Hematopoietic multipotent progenitor cell treated with erythropoietin and hydrocortisone succinate and interleukin-3 and kit ligand, for 17 days (in vitro differentiated cells): ENCODE data around the gene MAST4.

Experiments used
- DNase-seq: peaks from one replicate; pipeline ENCODE4 v3.0.0-alpha.2; 2015; ENCODE audit warnings: low spot score

The MAST4 gene

GRCh38 chr5:66963559-66963971 is 367.4 kb downstream of the MAST4 start:
- no peak for DNase-seq

GRCh38 chr5:66966439-66966838 is 370.2 kb downstream of the MAST4 start:
- no peak for DNase-seq

- no peak for DNase-seq
These were observed 370.9 kb downstream of the MAST4 start for GRCh38 chr5:66967102-66967501.

GRCh38 chr5:66967826-66968262 is 371.7 kb downstream of the MAST4 start:
- no peak for DNase-seq

GRCh38 chr5:66969484-66969883 is 373.3 kb downstream of the MAST4 start:
- DNase-seq, result no peak

- no peak for DNase-seq
These were observed 373.8 kb downstream of the MAST4 start for GRCh38 chr5:66969963-66970362.

GRCh38 chr5:66972004-66972403 is 375.8 kb downstream of the MAST4 start:
- no peak for DNase-seq

GRCh38 chr5:66974256-66974655 is 378.1 kb downstream of the MAST4 start:
- DNase-seq, result no peak

- no peak for DNase-seq
These were observed 379.9 kb downstream of the MAST4 start for GRCh38 chr5:66976108-66976507.

- DNase-seq, result no peak
These were observed 383.5 kb downstream of the MAST4 start for GRCh38 chr5:66979738-66980137.

GRCh38 chr5:66981266-66982055 is 385.3 kb downstream of the MAST4 start:
- DNase-seq, result no peak

GRCh38 chr5:66982056-66982387 is 385.8 kb downstream of the MAST4 start:
- DNase-seq, result no peak

- no peak for DNase-seq
These were observed 386.3 kb downstream of the MAST4 start for GRCh38 chr5:66982470-66982869.

GRCh38 chr5:66985417-66985816 is 389.2 kb downstream of the MAST4 start:
- no peak for DNase-seq

- no peak for DNase-seq
These were observed 389.8 kb downstream of the MAST4 start for GRCh38 chr5:66986009-66986408.

- no peak for DNase-seq
These were observed 390.3 kb downstream of the MAST4 start for GRCh38 chr5:66986534-66986933.

GRCh38 chr5:66987126-66987525 is 390.9 kb downstream of the MAST4 start:
- no peak for DNase-seq

- no peak for DNase-seq
These were observed 391.3 kb downstream of the MAST4 start for GRCh38 chr5:66987540-66987939.

- peak; percentile 40 for DNase-seq
These were observed 392.0 kb downstream of the MAST4 start for GRCh38 chr5:66987949-66988838.

- DNase-seq, result no peak
These were observed 393.1 kb downstream of the MAST4 start for GRCh38 chr5:66989286-66989685.

- DNase-seq, result no peak
These were observed 393.6 kb downstream of the MAST4 start for GRCh38 chr5:66989781-66990180.

GRCh38 chr5:66991746-66992145 is 395.6 kb downstream of the MAST4 start:
- DNase-seq, result no peak

GRCh38 chr5:66992547-66992946 is 396.4 kb downstream of the MAST4 start:
- DNase-seq, result no peak
